ENCODE results near the gene REX1BD. TPM values are rescaled to one million over a fixed set of nuclear protein-coding genes. Genes with fewer than 3 reads are reported as not detected.

Gene REX1BD
- total RNA-seq, 4 donors from 2014 or later = 57.4 to 137 (median 101) TPM

DNA sequence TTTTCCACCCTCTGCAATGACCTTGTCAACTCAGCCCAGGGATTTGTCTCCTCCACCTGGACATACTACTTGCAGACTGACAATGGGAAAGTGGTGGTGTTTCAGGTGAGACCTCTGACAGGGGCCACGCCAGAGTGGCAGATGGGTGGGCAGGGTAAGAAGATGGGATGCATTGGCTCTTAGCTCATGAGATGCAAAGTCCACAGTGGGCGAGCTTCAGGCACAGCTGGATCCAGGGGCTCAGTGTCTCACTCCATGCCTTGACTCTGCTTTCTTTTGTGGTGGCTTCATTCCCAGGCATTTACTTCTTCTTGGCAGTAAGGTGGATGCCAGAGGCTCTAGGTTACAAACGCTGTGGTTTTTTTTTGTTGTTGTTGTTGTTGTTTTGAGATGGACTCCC is 27.4 kb downstream of the REX1BD start:
- H3K9me3 ChIP-seq = no peaks in the 10 kb centered on the region
- WGBS, 2 donors = 92% methylated on average over 3 of the region's 3 CpGs
- TF ChIP-seq, protein P1, sequence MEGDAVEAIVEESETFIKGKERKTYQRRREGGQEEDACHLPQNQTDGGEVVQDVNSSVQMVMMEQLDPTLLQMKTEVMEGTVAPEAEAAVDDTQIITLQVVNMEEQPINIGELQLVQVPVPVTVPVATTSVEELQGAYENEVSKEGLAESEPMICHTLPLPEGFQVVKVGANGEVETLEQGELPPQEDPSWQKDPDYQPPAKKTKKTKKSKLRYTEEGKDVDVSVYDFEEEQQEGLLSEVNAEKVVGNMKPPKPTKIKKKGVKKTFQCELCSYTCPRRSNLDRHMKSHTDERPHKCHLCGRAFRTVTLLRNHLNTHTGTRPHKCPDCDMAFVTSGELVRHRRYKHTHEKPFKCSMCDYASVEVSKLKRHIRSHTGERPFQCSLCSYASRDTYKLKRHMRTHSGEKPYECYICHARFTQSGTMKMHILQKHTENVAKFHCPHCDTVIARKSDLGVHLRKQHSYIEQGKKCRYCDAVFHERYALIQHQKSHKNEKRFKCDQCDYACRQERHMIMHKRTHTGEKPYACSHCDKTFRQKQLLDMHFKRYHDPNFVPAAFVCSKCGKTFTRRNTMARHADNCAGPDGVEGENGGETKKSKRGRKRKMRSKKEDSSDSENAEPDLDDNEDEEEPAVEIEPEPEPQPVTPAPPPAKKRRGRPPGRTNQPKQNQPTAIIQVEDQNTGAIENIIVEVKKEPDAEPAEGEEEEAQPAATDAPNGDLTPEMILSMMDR (IDR thresholded peaks at IDR 0.05) = no peak
- TF ChIP-seq POLR2A (IDR thresholded peaks at IDR 0.05) = no peak
- H3K4me1 ChIP-seq = peaks cover 15 to 22% of the 10 kb centered on the region in 2 donors
- no peak overlapping the region for H3K4me3 ChIP-seq (replicated peaks in 1 of 3)
- DNase-seq = no peak
- intact Hi-C loops (cut with DNase I) = no loop called here
- H3K27ac ChIP-seq = no peak overlapping the region
- peaks cover 27% of the 10 kb centered on the region for H3K27me3 ChIP-seq
- no peaks in the 10 kb centered on the region for H3K36me3 ChIP-seq

DNA sequence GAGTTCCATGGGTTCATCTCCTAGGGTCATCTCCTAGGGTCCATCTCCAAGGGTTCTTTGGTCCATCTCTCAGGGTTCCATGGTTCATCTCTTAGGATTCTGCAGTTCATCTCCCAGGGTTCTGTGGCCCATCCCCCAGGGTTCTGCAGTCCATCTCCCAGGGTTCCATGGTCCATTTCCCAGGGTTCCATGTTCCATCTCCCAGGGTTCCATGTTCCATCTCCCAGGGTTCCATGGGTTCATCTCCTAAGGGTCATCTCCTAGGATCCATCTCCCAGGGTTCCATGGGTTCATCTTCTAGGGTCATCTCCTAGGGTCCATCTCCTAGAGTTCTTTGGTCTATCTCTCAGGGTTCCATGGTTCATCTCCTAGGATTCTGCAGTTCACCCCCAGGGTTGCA is 29.0 kb downstream of the REX1BD start:
- intact Hi-C loops (cut with DNase I) = no loop called here
- no peak overlapping the region for H3K27ac ChIP-seq
- no peak overlapping the region for H3K4me3 ChIP-seq (replicated peaks in 1 of 3)

GRCh38 chr19:18618236-18618635 is 29.6 kb downstream of the REX1BD start:
- no peaks in the 10 kb centered on the region for H3K4me1 ChIP-seq
- TF ChIP-seq, protein P1 (IDR thresholded peaks at IDR 0.05) = no peak
- no peak for TF ChIP-seq POLR2A (IDR thresholded peaks at IDR 0.05)
- no peaks in the 10 kb centered on the region for H3K36me3 ChIP-seq
- H3K27me3 ChIP-seq = peaks cover 7% of the 10 kb centered on the region
- H3K4me3 ChIP-seq (replicated peaks in 1 of 3) = no peak overlapping the region
- DNase-seq = no peak
- no peak overlapping the region for H3K27ac ChIP-seq
- WGBS, 2 donors = 97 to 99% methylated on average over 7 to 9 of the region's 13 CpGs
- no peaks in the 10 kb centered on the region for H3K9me3 ChIP-seq
- intact Hi-C loops (cut with DNase I) = no loop called here

More for the DNA sequence above, 29.0 kb downstream of the REX1BD start:
- Histone ChIP-seq H3K27me3 (peaks cover 14% of the 10 kb centered on the region), H3K36me3 (no peaks in the 10 kb centered on the region), H3K4me1 (peaks cover under 1 to 7% of the 10 kb centered on the region in 2 donors), H3K9me3 (no peaks in the 10 kb centered on the region)
- no peak for DNase-seq
- TF ChIP-seq POLR2A (IDR thresholded peaks at IDR 0.05) = no peak
- TF ChIP-seq, protein P1 (IDR thresholded peaks at IDR 0.05) = no peak

DNA sequence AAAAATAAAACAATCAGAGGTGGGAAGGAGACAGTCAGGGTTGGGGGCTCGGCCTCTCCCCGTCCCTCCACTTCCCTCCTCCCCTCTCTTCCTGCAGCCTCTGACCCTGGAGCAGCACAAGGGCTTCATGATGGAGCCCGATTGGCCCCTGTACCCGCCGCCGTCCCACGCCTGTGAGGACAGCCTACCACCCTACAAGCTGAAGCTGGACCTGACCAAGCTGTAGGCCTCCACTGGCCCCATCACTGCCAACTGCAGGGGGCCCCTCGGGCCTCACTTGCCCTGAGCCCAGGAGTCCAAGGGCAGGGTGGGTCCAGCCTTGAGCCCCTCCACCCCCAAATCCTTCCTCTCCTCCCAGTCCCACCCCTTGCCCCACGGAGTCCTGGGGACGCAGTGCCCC is 31.7 kb downstream of the REX1BD start:
- no peak for TF ChIP-seq POLR2A (IDR thresholded peaks at IDR 0.05)
- TF ChIP-seq, protein P1 (IDR thresholded peaks at IDR 0.05) = no peak
- no peak overlapping the region for H3K27ac ChIP-seq
- no peaks in the 10 kb centered on the region for H3K9me3 ChIP-seq
- no peaks in the 10 kb centered on the region for H3K36me3 ChIP-seq
- no peak for DNase-seq
- WGBS, 2 donors = 90% methylated on average over 10 of the region's 10 CpGs
- intact Hi-C loops (cut with DNase I) = no loop called here
- no peaks in the 10 kb centered on the region for H3K4me1 ChIP-seq
- no peaks in the 10 kb centered on the region for H3K27me3 ChIP-seq
- H3K4me3 ChIP-seq (replicated peaks in 1 of 3) = no peak overlapping the region

- no peak for DNase-seq
- Histone ChIP-seq H3K4me1 (no peaks in the 10 kb centered on the region), H3K27me3 (no peaks in the 10 kb centered on the region), H3K9me3 (no peaks in the 10 kb centered on the region), H3K4me3 (replicated peaks in 1 of 3) (no peak overlapping the region), H3K36me3 (no peaks in the 10 kb centered on the region), H3K27ac (no peak overlapping the region)
- 82 to 97% methylated on average over 4 to 7 of the region's 7 CpGs for WGBS, 2 donors
- TF ChIP-seq POLR2A (IDR thresholded peaks at IDR 0.05) = no peak
- TF ChIP-seq, protein P1 (IDR thresholded peaks at IDR 0.05) = no peak
- intact Hi-C loops (cut with DNase I) = no loop called here
Measured at GRCh38 chr19:18620902-18621301, 32.3 kb downstream of the REX1BD start.
